ENCODE results near the gene POLR2J2.
"Not testable (repeated sequence)": the region's sequence is repeated elsewhere in the genome, so short reads cannot be mapped to it uniquely, and the experiment has no call there.

Gene POLR2J2

GRCh38 chr7:102667523-102667922, 3.9 kb downstream of the POLR2J2 start:
- DNase-seq: not testable (repeated sequence)

DNA sequence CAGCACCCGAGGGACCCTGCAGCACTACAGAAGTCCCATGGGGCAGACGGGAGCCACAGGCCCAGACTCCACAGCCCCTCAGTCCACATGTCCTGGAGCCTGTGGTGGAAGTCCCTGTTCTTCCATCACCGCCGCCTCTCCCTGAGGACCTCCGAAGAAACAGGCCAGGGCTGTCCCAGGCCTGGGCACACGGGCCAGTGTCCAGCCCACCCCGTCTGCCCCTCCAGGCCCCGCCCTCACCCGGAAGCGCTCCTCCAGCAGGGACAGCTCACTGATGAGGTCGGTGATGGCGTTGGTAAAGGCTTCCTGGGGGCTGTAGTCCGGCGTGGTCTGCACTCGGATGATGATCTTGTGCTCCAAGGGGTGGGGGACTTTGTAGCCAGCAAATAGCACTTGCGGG, 4.6 kb downstream of the POLR2J2 start:
- not testable (repeated sequence) for DNase-seq

DNA sequence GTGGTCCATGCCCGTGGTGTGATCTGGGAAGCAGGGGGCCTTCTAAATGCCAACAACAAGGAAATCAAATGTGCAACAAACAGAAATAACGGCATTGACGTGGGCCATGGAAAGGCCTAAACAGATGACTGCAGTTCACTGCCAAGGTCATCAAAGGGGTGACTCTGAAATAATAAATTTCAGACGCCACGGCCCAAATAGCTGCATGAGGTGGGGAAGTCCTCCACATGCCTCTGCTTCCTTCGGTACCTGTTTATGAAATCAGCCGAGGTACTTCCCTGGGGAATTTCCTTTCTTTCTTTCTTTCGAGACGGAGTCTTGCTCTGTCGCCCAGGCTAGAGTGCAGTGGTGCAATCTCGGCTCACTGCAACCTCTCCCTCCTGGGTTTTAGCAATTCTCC, 6.7 kb downstream of the POLR2J2 start:
- DNase-seq: not testable (repeated sequence)

DNA sequence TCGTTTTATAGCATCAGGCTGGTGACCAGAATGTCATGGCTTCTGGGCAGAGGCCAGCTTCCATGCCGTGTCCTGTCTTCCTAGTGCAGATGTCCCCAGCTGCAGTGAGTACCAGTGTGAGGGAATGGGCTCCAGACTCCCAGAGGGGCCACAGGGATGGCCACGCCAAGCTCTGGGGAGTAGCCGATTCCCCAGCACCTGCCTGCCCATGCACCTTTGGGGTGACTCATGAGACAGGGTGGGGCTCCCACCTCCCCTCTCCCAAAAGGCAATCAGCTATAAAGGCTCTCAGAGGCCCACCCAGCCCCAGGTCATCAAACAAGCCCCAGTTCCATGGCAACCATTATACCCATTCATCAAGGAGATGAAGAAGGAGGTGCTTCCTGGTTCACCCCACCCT, 21.5 kb downstream of the POLR2J2 start, which contains the start of gene SPDYE2B:
SPDYE2B (plus strand) TSS at position 396 of the 400 bp plus-strand sequence. CDS start 2,030 bp downstream, outside the sequence.
- DNase-seq: not testable (repeated sequence)

DNA sequence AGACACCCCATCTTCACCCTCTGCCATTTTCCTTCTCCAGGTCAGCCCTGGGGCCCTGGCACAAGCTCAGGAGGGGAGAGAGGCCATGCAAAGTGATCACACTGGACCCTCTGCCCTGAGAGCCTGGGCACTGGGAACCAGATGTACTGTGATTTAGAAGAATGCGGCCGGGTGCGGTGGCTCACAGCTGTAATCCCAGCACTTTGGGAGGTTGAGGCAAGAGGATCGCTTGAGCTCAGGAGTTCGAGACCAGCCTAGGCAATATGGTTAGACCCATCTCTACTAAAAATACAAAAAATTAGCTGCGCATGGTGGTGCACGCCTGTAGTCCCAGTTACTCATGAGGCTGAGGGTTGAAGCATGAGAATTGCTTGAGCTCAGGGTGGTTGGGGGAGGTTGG, 23.6 kb downstream of the POLR2J2 start:
- not testable (repeated sequence) for DNase-seq

- DNase-seq: not testable (repeated sequence)
Measured at GRCh38 chr7:102643404-102643803, 28.1 kb downstream of the POLR2J2 start.

DNA sequence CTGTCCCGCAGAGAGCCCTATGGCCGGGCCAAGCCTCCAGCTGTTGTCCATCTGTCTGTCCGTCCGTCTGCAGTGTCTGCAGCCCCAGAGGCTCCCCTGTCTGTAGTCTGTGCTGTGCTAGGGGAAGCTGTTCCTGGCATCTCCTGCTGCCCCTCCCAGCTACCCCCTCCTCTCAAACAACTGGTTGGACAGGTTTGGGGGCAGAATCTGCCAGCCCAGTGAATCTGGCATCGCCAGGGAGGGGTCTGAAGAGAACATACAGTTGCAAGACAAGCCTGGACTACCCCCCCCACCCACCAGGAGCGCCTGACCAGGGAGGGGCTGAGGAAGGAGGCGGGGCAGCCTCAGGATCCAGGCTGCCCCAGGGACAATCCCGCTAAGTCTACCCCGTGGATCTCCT, 28.8 kb downstream of the POLR2J2 start, which contains the start of gene UPK3BL1:
UPK3BL1 (minus strand) TSS at position 101 of the 400 bp plus-strand sequence; CDS start at position 51, 50 bp downstream.
- DNase-seq: not testable (repeated sequence)

GRCh38 chr7:102638848-102639247, 32.6 kb downstream of the POLR2J2 start:
- not testable (repeated sequence) for DNase-seq

DNA sequence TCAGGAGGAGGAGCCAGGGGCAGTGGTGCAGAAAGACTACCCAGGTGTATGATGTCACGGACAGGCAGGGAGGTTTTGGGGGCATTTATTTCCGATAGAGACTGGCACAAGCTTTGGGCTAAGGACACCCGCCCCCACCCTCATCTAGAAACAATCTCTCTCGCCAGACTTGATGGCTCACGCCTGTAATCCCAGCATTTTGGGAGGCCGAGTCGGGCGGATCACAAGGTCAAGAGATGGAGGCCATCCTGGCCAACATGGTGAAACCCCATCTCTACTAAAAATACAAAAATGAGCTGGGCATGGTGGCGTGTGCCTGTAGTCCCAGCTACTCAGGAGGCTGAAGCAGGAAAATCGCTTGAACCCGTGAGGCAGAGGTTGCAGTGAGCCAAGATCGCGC, 34.5 kb downstream of the POLR2J2 start:
- DNase-seq: not testable (repeated sequence)

- DNase-seq: not testable (repeated sequence)
Measured at GRCh38 chr7:102635354-102635753, 36.1 kb downstream of the POLR2J2 start.

- not testable (repeated sequence) for DNase-seq
Measured at GRCh38 chr7:102634299-102634698, 37.2 kb downstream of the POLR2J2 start.

DNA sequence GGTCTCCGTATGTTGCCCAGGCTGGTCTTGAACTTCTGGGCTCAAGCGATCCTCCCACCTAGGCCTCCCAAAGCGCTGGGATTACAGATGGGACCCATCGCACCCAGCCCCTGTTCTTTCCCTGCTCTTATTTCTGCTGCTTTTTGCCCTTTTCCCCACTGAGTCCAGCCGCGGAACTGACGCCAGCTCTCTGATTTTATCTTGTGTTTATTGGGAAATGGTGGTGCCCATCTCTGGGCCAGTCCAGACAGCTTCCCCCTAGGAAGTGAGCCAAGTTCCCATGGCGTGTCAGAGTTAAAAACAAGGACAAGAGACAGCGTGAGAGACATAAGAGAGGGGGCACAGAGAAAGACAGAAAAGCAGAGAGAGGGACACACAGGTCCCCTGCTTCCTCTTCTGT, 40.8 kb downstream of the POLR2J2 start:
- DNase-seq: not testable (repeated sequence)

DNA sequence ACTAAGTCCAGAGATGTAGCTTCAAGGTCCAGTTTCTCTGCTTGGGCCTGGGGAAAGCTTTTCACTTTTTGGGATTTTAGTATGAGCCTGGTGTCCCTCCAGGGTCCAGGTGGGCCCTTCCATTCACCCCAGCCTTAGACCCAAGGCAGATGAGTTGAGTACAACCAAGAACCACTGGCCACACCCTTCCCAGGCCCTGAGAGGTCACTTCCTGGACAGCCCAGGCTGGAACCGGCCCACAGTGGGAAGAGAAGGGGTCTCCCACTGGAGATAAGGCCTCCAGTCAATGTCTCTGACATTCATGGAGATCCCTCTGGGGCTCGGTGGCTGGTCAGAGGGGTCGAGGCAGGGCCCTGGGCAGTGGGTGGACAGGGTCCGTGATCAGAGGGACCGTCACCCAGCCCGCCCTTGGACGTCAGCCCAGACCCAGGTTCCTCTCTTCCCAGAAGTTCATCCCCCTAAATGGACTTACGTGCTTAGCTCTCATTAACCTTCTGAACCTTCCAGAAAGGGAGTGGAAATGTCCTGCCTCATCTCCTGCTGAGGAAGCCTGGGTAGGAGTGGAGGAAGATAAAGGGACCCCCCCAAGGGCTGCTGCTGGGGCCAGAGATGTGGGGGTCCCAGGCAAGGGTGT, 44.1 kb downstream of the POLR2J2 start:
- not testable (repeated sequence) for DNase-seq

DNA sequence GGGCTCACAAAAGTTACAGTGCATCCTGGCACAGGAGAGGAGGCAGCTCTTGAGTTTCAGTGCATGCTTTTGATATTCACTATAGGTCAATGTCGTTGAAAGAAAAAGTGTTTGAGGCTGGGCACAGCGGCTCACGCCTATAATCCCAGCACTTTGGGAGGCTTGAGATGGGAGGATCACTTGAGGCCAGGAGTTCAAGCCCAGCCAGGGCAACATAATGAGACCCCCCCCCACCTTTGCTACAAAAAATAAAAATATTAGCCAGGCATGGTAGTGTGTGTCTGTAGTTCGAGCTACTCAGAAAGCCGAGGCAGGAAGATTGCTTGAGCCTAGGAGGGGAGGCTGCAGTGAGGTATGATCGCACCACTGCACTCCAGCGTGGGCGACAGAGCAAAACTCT, 53.3 kb downstream of the POLR2J2 start:
- not testable (repeated sequence) for DNase-seq

DNA sequence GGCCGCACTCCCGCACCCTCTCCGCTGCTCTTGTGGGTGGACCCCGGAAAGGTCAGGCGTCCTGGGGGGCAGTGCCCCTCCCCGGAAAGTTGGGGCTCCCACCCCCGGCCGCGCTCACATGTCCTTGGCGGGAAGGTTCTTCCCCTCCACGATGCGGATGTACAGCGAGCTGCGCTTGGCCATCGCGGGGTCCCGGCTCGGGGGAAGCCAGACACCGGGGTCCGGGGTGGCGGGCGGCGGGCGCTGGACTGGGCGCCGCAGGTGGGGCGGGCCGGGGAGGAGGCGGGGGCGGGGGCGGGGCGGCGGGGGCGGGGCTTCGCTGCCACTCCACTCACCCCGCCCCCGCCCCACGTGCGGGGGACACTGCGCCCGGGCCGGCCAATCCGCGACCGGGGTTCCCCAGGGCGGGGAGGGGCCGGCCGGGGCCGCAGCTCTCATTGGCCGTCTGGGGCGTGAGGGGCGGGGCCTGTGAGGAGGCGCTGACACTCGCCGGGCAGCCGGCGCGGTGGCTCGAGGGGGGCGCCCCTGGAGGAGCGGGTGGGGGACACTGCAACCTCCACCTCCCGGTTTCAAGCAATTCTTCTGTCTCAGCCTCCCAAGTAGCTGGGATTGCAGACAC, 54.8 kb downstream of the POLR2J2 start, which contains the start of gene RASA4:
RASA4 (minus strand) TSS at position 250 of the 619 bp plus-strand sequence; CDS start at position 183, 67 bp downstream.
- DNase-seq: not testable (repeated sequence)
